Ramos (cell line): Measurements from ENCODE around the gene DHRS12.

Experiments
- in situ Hi-C: fragments of 300-500 bp; cut with MboI; formaldehyde crosslinking; loops from one replicate; pipeline ENCODE4 v1.14.3; 2022; ENCODE audit warnings: low sequenced_read_pairs; ENCODE audit not compliant: unreplicated experiment

Gene DHRS12

GRCh38 chr13:51803422-51804294, at the start of gene DHRS12:
Gene DHRS12 (minus strand): TSS chr13:51804163. CDS start chr13:51799659, 4,504 bp downstream.
- in situ Hi-C loops: no loop called here

- in situ Hi-C loops: no loop called here
These were observed 45.5 kb upstream of the DHRS12 start for GRCh38 chr13:51849145-51850101.

- in situ Hi-C loops: no loop called here
These were observed 44.7 kb upstream of the DHRS12 start for GRCh38 chr13:51848674-51849073.

- in situ Hi-C loops: no loop called here
These were observed 42.8 kb upstream of the DHRS12 start for GRCh38 chr13:51846756-51847155.

- in situ Hi-C loops: no loop called here
These were observed 41.8 kb upstream of the DHRS12 start for GRCh38 chr13:51845574-51846318.

- in situ Hi-C loops: no loop called here
These were observed 41.1 kb upstream of the DHRS12 start, which contains the start of gene TMEM272 for GRCh38 chr13:51844862-51845573. Gene TMEM272 (minus strand): TSS chr13:51845177. CDS start chr13:51838530, 6,647 bp downstream.

- in situ Hi-C loops: no loop called here
These were observed 39.6 kb upstream of the DHRS12 start for GRCh38 chr13:51843529-51843928.

- in situ Hi-C loops: no loop called here
These were observed 37.8 kb upstream of the DHRS12 start for GRCh38 chr13:51841732-51842131.

- in situ Hi-C loops: no loop called here
These were observed 37.0 kb upstream of the DHRS12 start for GRCh38 chr13:51840917-51841316.

GRCh38 chr13:51839711-51840540, 36.0 kb upstream of the DHRS12 start:
- in situ Hi-C loops: no loop called here

GRCh38 chr13:51838240-51838846, 34.4 kb upstream of the DHRS12 start:
- in situ Hi-C loops: no loop called here

- in situ Hi-C loops: no loop called here
These were observed 33.1 kb upstream of the DHRS12 start for GRCh38 chr13:51837016-51837415.

- in situ Hi-C loops: no loop called here
These were observed 30.7 kb upstream of the DHRS12 start for GRCh38 chr13:51834581-51835171.

- in situ Hi-C loops: no loop called here
These were observed 30.0 kb upstream of the DHRS12 start for GRCh38 chr13:51833980-51834379.

GRCh38 chr13:51832471-51833152, 28.6 kb upstream of the DHRS12 start:
- in situ Hi-C loops: no loop called here

- in situ Hi-C loops: no loop called here
These were observed 27.6 kb upstream of the DHRS12 start for GRCh38 chr13:51831519-51831918.

GRCh38 chr13:51829568-51829899, 25.6 kb upstream of the DHRS12 start:
- in situ Hi-C loops: loop anchor here (10.0 kb wide), 1 partner anchor 625 kb away; the partner anchor contains the start of genes CKAP2 and VPS36
